K562 (cell line): ENCODE measurements around the gene MEF2C. TPM values are rescaled to one million over a fixed set of nuclear protein-coding genes. Genes with fewer than 3 reads are reported as not detected.

ENCODE experiments used
- BMI1 ChIP-seq: fragments of 150-350 bp; IDR thresholded peaks from 2 replicates; pipeline ENCODE4 v1.6.1; 2014; ENCODE audit warnings: low read length
- CREB1 ChIP-seq, 2 experiments: sonication (generic) in 1 of 2; formaldehyde crosslinking in 1 of 2; IDR thresholded peaks; 2 replicates each; pipeline versions ENCODE4 v1.6.1 to v1.8.0; 2012 to 2022; ENCODE audit warnings: inconsistent platforms in 1 of 2, mild to moderate bottlenecking in 1 of 2, missing genetic modification reagents in 1 of 2, moderate library complexity in 1 of 2
- EHMT2 ChIP-seq: fragments of 450-650 bp; IDR thresholded peaks from 2 replicates; pipeline ENCODE4 v1.6.1; 2018; ENCODE audit warnings: antibody characterized with exemption
- GABPA ChIP-seq: fragments of 200-800 bp; sonication (Bioruptor generic); conservative IDR thresholded peaks from 2 replicates; pipeline ENCODE4 v1.6.1; 2016; ENCODE audit warnings: low read depth, missing genetic modification characterization, missing compliant biosample characterization
- HCFC1 ChIP-seq: IDR thresholded peaks from 2 replicates; pipeline ENCODE4 v1.6.1; 2012; ENCODE audit warnings: low read depth, low read length, improper control_type of control experiment
- HDAC2 ChIP-seq: fragments of 450-650 bp; IDR thresholded peaks from 2 replicates; pipeline ENCODE4 v1.6.1; 2016; ENCODE audit warnings: mild to moderate bottlenecking
- KAT8 ChIP-seq: fragments of 450-650 bp; IDR thresholded peaks from 2 replicates; pipeline ENCODE4 v1.6.1; 2016; ENCODE audit warnings: low read depth, mild to moderate bottlenecking
- KDM1A ChIP-seq, 2 experiments: fragments of 450-650 bp; IDR thresholded peaks; 2 replicates each; pipeline ENCODE4 v1.6.1; 2016; ENCODE audit warnings: mild to moderate bottlenecking in 2 of 2
- MAFK ChIP-seq: IDR thresholded peaks from 2 replicates; pipeline ENCODE4 v1.6.1; 2011; ENCODE audit warnings: low read length, improper control_type of control experiment
- MLLT1 ChIP-seq, 2 experiments: fragments of 450-650 bp; IDR thresholded peaks; 2 replicates each; pipeline ENCODE4 v1.6.1; 2016
- MXI1 ChIP-seq: IDR thresholded peaks from 2 replicates; pipeline ENCODE4 v1.6.1; 2011; ENCODE audit warnings: low read depth, mild to moderate bottlenecking, improper control_type of control experiment, low read length
- PHF21A ChIP-seq: fragments of 450-650 bp; IDR thresholded peaks from 2 replicates; pipeline ENCODE4 v1.6.1; 2017; ENCODE audit warnings: low read depth, borderline replicate concordance
- POU5F1 ChIP-seq: fragments of 150-350 bp; IDR thresholded peaks from 2 replicates; pipeline ENCODE4 v1.6.1; 2014; ENCODE audit warnings: borderline replicate concordance, low read length, low read depth, mild to moderate bottlenecking; ENCODE audit not compliant: partially characterized antibody
- PPARD ChIP-seq: fragments of 250-450 bp; sonication (Bioruptor Pico); IDR thresholded peaks from 2 replicates; pipeline ENCODE4 v1.8.0; 2022; ENCODE audit warnings: inconsistent platforms, mild to moderate bottlenecking, moderate library complexity
- RCOR1 ChIP-seq, 2 experiments: IDR thresholded peaks; 2 replicates each; pipeline ENCODE4 v1.6.1; 2012; ENCODE audit warnings: low read depth in 2 of 2, low read length in 2 of 2, borderline replicate concordance in 1 of 2, improper control_type of control experiment in 1 of 2
- RNF2 ChIP-seq: sonication (generic); IDR thresholded peaks from 2 replicates; pipeline ENCODE4 v1.6.1; 2016
- ZHX1 ChIP-seq: fragments of 150-350 bp; conservative IDR thresholded peaks from 2 replicates; pipeline ENCODE4 v1.6.1; 2014; ENCODE audit warnings: low read length
- ZNF165 ChIP-seq: fragments of 250-450 bp; sonication (Bioruptor Pico); IDR thresholded peaks from 2 replicates; pipeline ENCODE4 v1.4.0; 2020; ENCODE audit warnings: borderline replicate concordance
- ZNF561 ChIP-seq: fragments of 450-650 bp; formaldehyde crosslinking; conservative IDR thresholded peaks from 2 replicates; pipeline ENCODE4 v1.4.0; 2020; ENCODE audit warnings: mild to moderate bottlenecking, moderate library complexity
- ZNF584 ChIP-seq: fragments of 200-800 bp; sonication (Bioruptor generic); IDR thresholded peaks from 2 replicates; pipeline ENCODE4 v1.6.1; 2016; ENCODE audit warnings: low read depth, mild to moderate bottlenecking, missing genetic modification characterization, missing compliant biosample characterization
- ZNF79 ChIP-seq: fragments of 250-450 bp; sonication (Bioruptor Pico); IDR thresholded peaks from 2 replicates; pipeline ENCODE4 v1.4.0; 2020; ENCODE audit warnings: low read depth, mild to moderate bottlenecking, moderate library complexity
- polyA plus RNA-seq, 8 experiments: library from polyadenylated mRNA; depleted of rRNA in 4 of 8; stranded (reverse) in 5 of 8; unstranded in 3 of 8; fragments of >200 nt; fragmentation: Nextera tagmentation in 2 of 8; fragmentation: Illumina TruSeq in 1 of 8; extraction: Ambion mirVana in 2 of 8; extraction: Trizol in 1 of 8; gene quantifications; 2 replicates each; pipeline versions ENCODE4 v1.2.1 to v1.2.3, GENCODE V29; 2011 to 2014; ENCODE audit warnings: inconsistent platforms in 1 of 8, missing spikeins in 1 of 8
- total RNA-seq, 7 experiments: library from RNA; depleted of rRNA in 6 of 7; stranded (reverse); fragments of >200 nt in 6 of 7; fragmentation: Illumina TruSeq in 2 of 7; extraction: Trizol in 2 of 7; gene quantifications; 2 replicates each; pipeline versions ENCODE4 v1.2.1 to v1.2.3, GENCODE V29; 2011 to 2021; ENCODE audit warnings: low replicate concordance in 1 of 7
- TF ChIP-seq, protein P1 (sequence below): fragments of 200-400 bp; formaldehyde crosslinking; IDR thresholded peaks from 2 replicates; pipeline ENCODE4 v1.6.1; 2017; ENCODE audit warnings: mild to moderate bottlenecking, low read depth, low read length, moderate library complexity

The MEF2C gene
- total and polyA plus RNA-seq, 9 of the 15 experiments (the other 6 are each of a cell fraction or from before 2014, with no cell fraction given): 25.1 to 67.8 (median 58.3) TPM

- no peak for TF ChIP-seq POU5F1
- peak; percentile 67 for TF ChIP-seq GABPA (tag)
- no peak for TF ChIP-seq HCFC1
- no peak for TF ChIP-seq ZNF561 (CRISPR knock-in tag)
- TF ChIP-seq, protein P1, sequence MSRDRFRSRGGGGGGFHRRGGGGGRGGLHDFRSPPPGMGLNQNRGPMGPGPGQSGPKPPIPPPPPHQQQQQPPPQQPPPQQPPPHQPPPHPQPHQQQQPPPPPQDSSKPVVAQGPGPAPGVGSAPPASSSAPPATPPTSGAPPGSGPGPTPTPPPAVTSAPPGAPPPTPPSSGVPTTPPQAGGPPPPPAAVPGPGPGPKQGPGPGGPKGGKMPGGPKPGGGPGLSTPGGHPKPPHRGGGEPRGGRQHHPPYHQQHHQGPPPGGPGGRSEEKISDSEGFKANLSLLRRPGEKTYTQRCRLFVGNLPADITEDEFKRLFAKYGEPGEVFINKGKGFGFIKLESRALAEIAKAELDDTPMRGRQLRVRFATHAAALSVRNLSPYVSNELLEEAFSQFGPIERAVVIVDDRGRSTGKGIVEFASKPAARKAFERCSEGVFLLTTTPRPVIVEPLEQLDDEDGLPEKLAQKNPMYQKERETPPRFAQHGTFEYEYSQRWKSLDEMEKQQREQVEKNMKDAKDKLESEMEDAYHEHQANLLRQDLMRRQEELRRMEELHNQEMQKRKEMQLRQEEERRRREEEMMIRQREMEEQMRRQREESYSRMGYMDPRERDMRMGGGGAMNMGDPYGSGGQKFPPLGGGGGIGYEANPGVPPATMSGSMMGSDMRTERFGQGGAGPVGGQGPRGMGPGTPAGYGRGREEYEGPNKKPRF: no peak
- TF ChIP-seq MLLT1 (IDR thresholded peaks at IDR 0.05): 0 out of 4 replicates have a peak, but pooled peaks of 1 of the 2 experiments have one; percentile 22
- TF ChIP-seq KDM1A (IDR thresholded peaks at IDR 0.05): peak in 1 of 2 experiments; percentile 43; a peak in 2 of 4 replicates
- TF ChIP-seq CREB1 (IDR thresholded peaks at IDR 0.05): peak; percentile 17; the same call in 1 of the 2 replicates
- TF ChIP-seq CREB1 (CRISPR knock-in tag; IDR thresholded peaks at IDR 0.05): no peak
- no peak for TF ChIP-seq KAT8
- TF ChIP-seq ZNF79 (CRISPR knock-in tag): no peak
- no peak for TF ChIP-seq MAFK
- TF ChIP-seq ZHX1: no peak
- peak in 1 of 2 experiments; percentile 3; a peak in 1 of 4 replicates for TF ChIP-seq RCOR1 (IDR thresholded peaks at IDR 0.05; ENCODE audit: borderline replicate concordance in 1 of 2, low read depth in 2 of 2, low read length in 2 of 2)
- TF ChIP-seq EHMT2: peak; percentile 46; the same call in 1 of the 2 replicates
- no peak for TF ChIP-seq PHF21A
- TF ChIP-seq PPARD (CRISPR knock-in tag): no peak
- TF ChIP-seq HDAC2: peak; percentile 48; the same call in 1 of the 2 replicates
- TF ChIP-seq BMI1: no peak
- no peak for TF ChIP-seq ZNF165 (CRISPR knock-in tag)
- no peak for TF ChIP-seq ZNF584 (CRISPR knock-in tag)
- no peak for TF ChIP-seq RNF2
- no peak for TF ChIP-seq MXI1
Measured at GRCh38 chr5:88826646-88827585, 56.1 kb downstream of the MEF2C start (continued).
